Gastrocnemius medialis (tissue), 4 donors: ENCODE data around the gene PFKFB1.

ENCODE experiments used
- CTCF ChIP-seq, 5 experiments: fragments of 450-650 bp in 3 of 5; fragments of 200-600 bp in 2 of 5; sonication (generic) in 2 of 5; IDR thresholded peaks in 4 of 5; conservative IDR thresholded peaks in 1 of 5; 1 replicate in 4 of 5; 2 replicates in 1 of 5; pipeline ENCODE4 v1.5.1; 2016 to 2019; ENCODE audit warnings: antibody characterized with exemption in 5 of 5, mild to moderate bottlenecking in 3 of 5, moderate library complexity in 3 of 5
- POLR2A ChIP-seq, 2 donors: fragments of 450-650 bp; IDR thresholded peaks; one replicate each; pipeline ENCODE4 v1.6.1; 2017; ENCODE audit warnings: antibody characterized with exemption in 2 of 2, mild to moderate bottlenecking in 2 of 2, moderate library complexity in 2 of 2

DNA sequence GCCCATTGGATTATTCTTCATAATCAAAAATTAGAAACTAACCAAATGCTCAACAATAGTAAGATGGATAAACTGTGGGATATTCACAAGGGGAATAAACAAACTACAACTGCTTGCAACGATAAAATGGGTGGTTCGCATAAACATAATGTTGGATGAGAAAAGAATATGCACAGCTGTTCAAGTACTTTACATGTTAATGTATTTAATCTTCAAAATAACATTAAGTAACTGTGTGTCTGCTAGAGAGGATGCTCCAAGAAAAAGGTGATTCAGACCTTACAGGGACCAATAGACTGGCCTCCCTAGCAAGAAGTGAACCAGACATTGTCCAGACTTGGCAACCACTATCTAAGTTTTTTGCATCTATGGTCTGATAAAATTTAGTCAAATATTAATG is 2.3 kb downstream of the PFKFB1 start:
- no peak for TF ChIP-seq CTCF (IDR thresholded peaks at IDR 0.05 in 4 of 5, conservative IDR thresholded peaks at IDR 0.05 in 1 of 5)
- TF ChIP-seq POLR2A (IDR thresholded peaks at IDR 0.05): no peak
